Colonic mucosa (tissue), 4 donors: Measurements from ENCODE around the gene STXBP2. TPM values are rescaled to one million over a fixed set of nuclear protein-coding genes. Genes with fewer than 3 reads are reported as not detected.

Experiments used
- DNase-seq: peaks from one replicate; pipeline ENCODE4 v3.0.0-alpha.2; 2020
- H3K27ac ChIP-seq: fragments of 200-600 bp; one replicate; pipeline ENCODE4 v1.8.0; 2021
- H3K27me3 ChIP-seq: fragments of 200-600 bp; one replicate; pipeline ENCODE4 v1.8.0; 2021
- H3K36me3 ChIP-seq: fragments of 200-600 bp; one replicate; pipeline ENCODE4 v1.8.0; 2021
- H3K4me1 ChIP-seq: fragments of 200-600 bp; one replicate; pipeline ENCODE4 v1.8.0; 2021; ENCODE audit warnings: mild to moderate bottlenecking
- H3K4me3 ChIP-seq: fragments of 200-600 bp; one replicate; pipeline ENCODE4 v1.8.0; 2021
- H3K9ac ChIP-seq, 2 donors: one replicate each; pipeline ENCODE4 v1.7.0; 2013; ENCODE audit warnings: control low read depth in 2 of 2, low read depth in 2 of 2, low read length in 2 of 2
- H3K9me3 ChIP-seq: fragments of 200-600 bp; one replicate; pipeline ENCODE4 v1.8.0; 2021
- CTCF ChIP-seq: fragments of 200-600 bp; IDR thresholded peaks from one replicate; pipeline ENCODE4 v1.8.0; 2022; ENCODE audit warnings: antibody characterized with exemption, mild to moderate bottlenecking
- intact Hi-C: fragments of 100-400 bp; cut with DNase I; formaldehyde crosslinking; loops from one replicate; pipeline ENCODE4 v1.14.1; 2022
- total RNA-seq, 2 donors: library from RNA; stranded (reverse); fragmentation: NEBNext Ultra II Directional in 1 of 2; extraction: Animal tissue kit (Norgen Biotek cat#: 25700) in 1 of 2; gene quantifications; one replicate each; pipeline ENCODE4 v1.2.1, GENCODE V29; 2021
- donor health status: healthy.
- donor health status: DM: no; HTN: no; CAD: no.
- donor health status: DM: no; HTN: no; CAD: no.

Gene STXBP2
- total RNA-seq, 2 donors from 2014 or later, result 166 to 212 TPM

- Histone ChIP-seq H3K4me3 (no peak overlapping the region), H3K36me3 (no peaks in the 10 kb centered on the region), H3K9ac (no peak overlapping the region), H3K27me3 (peaks cover 9% of the 10 kb centered on the region), H3K27ac (no peak overlapping the region), H3K4me1 (no peaks in the 10 kb centered on the region), H3K9me3 (no peaks in the 10 kb centered on the region)
- no peak for TF ChIP-seq CTCF
- intact Hi-C loops, result no loop called here
- DNase-seq, result no peak
Observed at GRCh38 chr19:7597689-7598088, 39.2 kb upstream of the STXBP2 start.

GRCh38 chr19:7598180-7598579, 38.7 kb upstream of the STXBP2 start:
- no peaks in the 10 kb centered on the region for H3K4me1 ChIP-seq
- peaks cover 9% of the 10 kb centered on the region for H3K27me3 ChIP-seq

GRCh38 chr19:7600721-7601120, 36.2 kb upstream of the STXBP2 start:
- no peak for DNase-seq
- TF ChIP-seq CTCF, result no peak
- intact Hi-C loops, result no loop called here

More at GRCh38 chr19:7598180-7598579, 38.7 kb upstream of the STXBP2 start:
- TF ChIP-seq CTCF, result no peak
- Histone ChIP-seq H3K36me3 (no peaks in the 10 kb centered on the region), H3K27ac (no peak overlapping the region), H3K9ac (no peak overlapping the region), H3K4me3 (no peak overlapping the region), H3K9me3 (no peaks in the 10 kb centered on the region)
- intact Hi-C loops, result no loop called here
- no peak for DNase-seq

GRCh38 chr19:7602240-7602934, 34.5 kb upstream of the STXBP2 start:
- Histone ChIP-seq H3K27me3 (peaks cover under 1% of the 10 kb centered on the region), H3K9ac (no peak overlapping the region), H3K9me3 (no peaks in the 10 kb centered on the region), H3K4me3 (no peak overlapping the region), H3K4me1 (no peaks in the 10 kb centered on the region), H3K27ac (no peak overlapping the region), H3K36me3 (no peaks in the 10 kb centered on the region)
- TF ChIP-seq CTCF, result no peak
- DNase-seq, result no peak
- intact Hi-C loops, result no loop called here

More at GRCh38 chr19:7600721-7601120, 36.2 kb upstream of the STXBP2 start:
- peaks cover 9% of the 10 kb centered on the region for H3K27me3 ChIP-seq
- no peak overlapping the region for H3K9ac ChIP-seq
- H3K27ac ChIP-seq, result no peak overlapping the region
- H3K4me1 ChIP-seq, result no peaks in the 10 kb centered on the region
- no peaks in the 10 kb centered on the region for H3K36me3 ChIP-seq
- no peak overlapping the region for H3K4me3 ChIP-seq
- no peaks in the 10 kb centered on the region for H3K9me3 ChIP-seq

- H3K36me3 ChIP-seq, result no peaks in the 10 kb centered on the region
- H3K27ac ChIP-seq, result no peak overlapping the region
- no peak for TF ChIP-seq CTCF
- no peaks in the 10 kb centered on the region for H3K4me1 ChIP-seq
- no peak for DNase-seq
- intact Hi-C loops, result no loop called here
- H3K27me3 ChIP-seq, result no peaks in the 10 kb centered on the region
- no peak overlapping the region for H3K9ac ChIP-seq
- no peaks in the 10 kb centered on the region for H3K9me3 ChIP-seq
- H3K4me3 ChIP-seq, result no peak overlapping the region
Observed at GRCh38 chr19:7602935-7603497, 33.9 kb upstream of the STXBP2 start.
